ENCODE results near the gene UPK2.

- TF ChIP-seq EZH2 (IDR thresholded peaks at IDR 0.05; ENCODE audit: insufficient read depth, poor library complexity, severe bottlenecking) (no peak), EZH2phosphoT487 (IDR thresholded peaks at IDR 0.05; ENCODE audit: insufficient read depth, low read depth) (no peak)
Observed at GRCh38 chr11:119000906-119001305, 44.8 kb downstream of the UPK2 start.
